ENCODE data around the gene CDHR5.
A peak's percentile ranks its signal among the peaks of the same experiment; 100 is the strongest.

GRCh38 chr11:606245-606644 is 18.5 kb downstream of the CDHR5 start:
- TF ChIP-seq CTCF (IDR thresholded peaks at IDR 0.05 in 8 of 11, conservative IDR thresholded peaks at IDR 0.05 in 3 of 11) (no peak), POLR2A (IDR thresholded peaks at IDR 0.05) (no peak), POLR2AphosphoS5 (IDR thresholded peaks at IDR 0.05) (peak in 2 of 3 donors; percentile 53 to 62)
